Kidney capillary endothelial cell (primary cell): ENCODE data around the gene SIPA1L3.

Source experiments
- DNase-seq: peaks from one replicate; pipeline ENCODE4 v3.0.0-alpha.2; 2018; ENCODE audit warnings: low spot score

Gene SIPA1L3

GRCh38 chr19:37997911-37998344 lies 90.9 kb downstream of the SIPA1L3 start:
- peak; percentile 96 for DNase-seq

GRCh38 chr19:37998801-37999308 lies 91.8 kb downstream of the SIPA1L3 start:
- no peak for DNase-seq

- peak; percentile 98 for DNase-seq
Measured at GRCh38 chr19:37999309-38000213, 92.6 kb downstream of the SIPA1L3 start.

GRCh38 chr19:38001158-38001781 lies 94.3 kb downstream of the SIPA1L3 start:
- no peak for DNase-seq

- peak; percentile 99 for DNase-seq
Measured at GRCh38 chr19:38003438-38004185, 96.6 kb downstream of the SIPA1L3 start.

GRCh38 chr19:38004186-38004520 lies 97.1 kb downstream of the SIPA1L3 start:
- DNase-seq, result peak; percentile 43

GRCh38 chr19:38004521-38005223 lies 97.7 kb downstream of the SIPA1L3 start:
- DNase-seq, result peak; percentile 96

- DNase-seq, result no peak
Measured at GRCh38 chr19:38005224-38005614, 98.2 kb downstream of the SIPA1L3 start.

- DNase-seq, result no peak
Measured at GRCh38 chr19:38006361-38007045, 99.5 kb downstream of the SIPA1L3 start.

- DNase-seq, result no peak
Measured at GRCh38 chr19:38009650-38010242, 102.7 kb downstream of the SIPA1L3 start.

GRCh38 chr19:38011426-38011825 lies 104.4 kb downstream of the SIPA1L3 start:
- DNase-seq, result no peak

GRCh38 chr19:38012290-38012689 lies 105.3 kb downstream of the SIPA1L3 start:
- no peak for DNase-seq

GRCh38 chr19:38012944-38013343 lies 105.9 kb downstream of the SIPA1L3 start:
- no peak for DNase-seq

- no peak for DNase-seq
Measured at GRCh38 chr19:38013913-38014580, 107.0 kb downstream of the SIPA1L3 start.

- no peak for DNase-seq
Measured at GRCh38 chr19:38015216-38015615, 108.2 kb downstream of the SIPA1L3 start.

GRCh38 chr19:38015761-38016160 lies 108.8 kb downstream of the SIPA1L3 start:
- no peak for DNase-seq

GRCh38 chr19:38017401-38018151 lies 110.6 kb downstream of the SIPA1L3 start:
- no peak for DNase-seq

GRCh38 chr19:38018694-38019395 lies 111.8 kb downstream of the SIPA1L3 start:
- DNase-seq, result no peak

GRCh38 chr19:38019396-38019724 lies 112.4 kb downstream of the SIPA1L3 start:
- DNase-seq, result no peak
